Peyer's patch (tissue), 4 donors: ENCODE data around the gene RIC1.

Source experiments
- CTCF ChIP-seq, 6 experiments: fragments of 450-650 bp in 4 of 6; fragments of 200-600 bp in 2 of 6; sonication (generic) in 1 of 6; IDR thresholded peaks; one replicate each; pipeline ENCODE4 v1.5.1; 2017 to 2019; ENCODE audit warnings: antibody characterized with exemption in 6 of 6, mild to moderate bottlenecking in 3 of 6, moderate library complexity in 1 of 6
- POLR2A ChIP-seq, 2 donors: fragments of 450-650 bp; IDR thresholded peaks; one replicate each; pipeline ENCODE4 v1.5.1; 2017; ENCODE audit warnings: antibody characterized with exemption in 2 of 2, mild to moderate bottlenecking in 2 of 2, moderate library complexity in 2 of 2

DNA sequence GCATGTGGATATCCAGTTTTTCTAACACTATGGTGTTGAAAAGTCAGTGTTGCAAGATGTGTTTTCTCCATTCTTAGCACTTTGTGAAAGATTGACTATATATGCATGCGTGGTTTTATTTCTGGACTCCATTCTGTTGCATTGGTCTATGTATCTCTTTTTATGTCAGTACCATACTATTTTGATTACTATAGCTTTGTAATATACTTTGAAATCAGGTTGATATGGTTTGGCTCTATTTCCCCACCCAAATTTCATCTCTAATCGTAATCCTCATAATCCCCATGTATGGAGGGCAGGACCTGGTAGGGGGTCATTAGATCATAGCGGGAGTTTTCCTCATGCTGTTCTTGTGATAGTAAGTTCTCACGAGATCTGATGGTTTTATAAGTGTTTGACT, 6.5 kb downstream of the RIC1 start:
- TF ChIP-seq POLR2A (IDR thresholded peaks at IDR 0.05) (no peak), CTCF (IDR thresholded peaks at IDR 0.05) (no peak)
